Cerebellar nuclear complex (tissue), 1 donor: ENCODE data around the gene OR2G6.
"Not testable (repeated sequence)": the region's sequence is repeated elsewhere in the genome, so short reads cannot be mapped to it uniquely, and the experiment has no call there.

Source experiments
- DNase-seq, 2 experiments: peaks; one replicate each; lab custom pipeline; 2025; lab: John Stamatoyannopoulos, UW

The OR2G6 gene

GRCh38 chr1:248574657-248575056 lies 66.8 kb downstream of the OR2G6 start, which contains the start of gene OR2T34:
Gene OR2T34, minus strand, starts transcription at chr1:248574757. Its CDS starts 0 bp downstream, at chr1:248574757.
- not testable (repeated sequence) for DNase-seq

- no peak for DNase-seq
These were observed 68.5 kb downstream of the OR2G6 start for GRCh38 chr1:248576260-248576980.
